ENCODE data around the gene NPC2.
A peak's percentile ranks its signal among the peaks of the same experiment; 100 is the strongest.
"Not testable (repeated sequence)": the region's sequence is repeated elsewhere in the genome, so short reads cannot be mapped to it uniquely, and the experiment has no call there.

NPC2 gene

GRCh38 chr14:74492776-74493342 is at the start of gene NPC2:
NPC2 (minus strand) TSS chr14:74493305; CDS start chr14:74493274, 31 bp downstream.
- Mint-ChIP-seq H3K36me3 (peaks cover 0 to 3% of the 10 kb centered on the region in 2 donors), H3K27ac (peak within 1 kb of the TSS; percentile 96), H3K27me3 (no peaks in the 10 kb centered on the region), H3K9me3 (no peaks in the 10 kb centered on the region), H3K4me1 (peaks cover 17 to 29% of the 10 kb centered on the region in 2 donors), H3K4me3 (no peak within 1 kb of the TSS)
- DNase-seq, result no peak
- ATAC-seq (replicated peaks), result peak; percentile 0

GRCh38 chr14:74542056-74542685 is 49.1 kb upstream of the NPC2 start:
- Mint-ChIP-seq H3K27me3 (peaks cover 7 to 16% of the 10 kb centered on the region in 2 donors), H3K27ac (no peak overlapping the region), H3K4me3 (no peak overlapping the region), H3K9me3 (no peaks in the 10 kb centered on the region), H3K36me3 (no peaks in the 10 kb centered on the region), H3K4me1 (no peaks in the 10 kb centered on the region)
- ATAC-seq (replicated peaks) (no peak), DNase-seq (no peak)

DNA sequence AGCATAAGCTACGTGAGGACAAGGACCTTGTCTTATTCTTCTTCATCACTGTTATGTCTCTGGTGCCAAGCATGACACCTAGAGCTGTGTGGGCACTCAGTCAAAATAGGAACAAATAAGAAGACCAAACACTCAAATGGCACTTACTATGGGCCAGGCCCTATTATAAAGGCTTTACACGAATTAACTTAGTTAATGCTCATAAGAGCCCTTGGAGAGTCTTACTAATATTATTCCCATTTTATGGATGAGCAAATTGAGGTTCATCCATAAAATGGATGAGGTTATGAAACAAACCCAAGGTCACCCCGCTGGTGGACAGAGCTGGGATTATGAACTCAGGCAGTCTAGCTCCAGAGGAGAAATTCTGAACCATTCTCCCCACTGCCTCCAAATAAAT is 48.1 kb upstream of the NPC2 start:
- H3K4me3 Mint-ChIP-seq, result no peak overlapping the region
- H3K36me3 Mint-ChIP-seq, result no peaks in the 10 kb centered on the region
- H3K27ac Mint-ChIP-seq, result no peak overlapping the region
- peaks cover 7 to 16% of the 10 kb centered on the region in 2 donors for H3K27me3 Mint-ChIP-seq
- no peaks in the 10 kb centered on the region for H3K9me3 Mint-ChIP-seq
- ATAC-seq (replicated peaks), result no peak
- H3K4me1 Mint-ChIP-seq, result no peaks in the 10 kb centered on the region
- DNase-seq, result no peak

DNA sequence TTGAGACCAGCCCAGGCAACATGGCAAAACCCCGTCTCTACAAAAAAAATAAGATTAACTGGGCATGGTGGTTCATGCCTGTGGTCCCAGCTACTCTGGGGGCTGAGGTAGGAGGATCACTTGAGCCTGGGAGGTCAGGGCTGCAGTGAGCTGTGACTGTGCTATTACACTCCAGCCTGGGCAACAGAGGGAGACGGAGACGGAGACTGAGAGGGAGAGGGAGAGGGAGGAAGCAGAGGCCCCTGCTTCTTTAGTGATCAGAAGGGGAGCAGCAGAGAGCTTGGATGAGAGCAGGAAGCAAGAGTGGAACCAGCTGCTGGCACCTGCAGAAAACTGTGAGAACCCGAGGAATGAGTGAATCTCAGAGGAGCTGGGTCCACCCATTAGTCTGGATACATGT is 46.4 kb upstream of the NPC2 start:
- Mint-ChIP-seq H3K27me3 (peaks cover 7 to 8% of the 10 kb centered on the region in 2 donors), H3K9me3 (no peaks in the 10 kb centered on the region), H3K4me1 (no peaks in the 10 kb centered on the region), H3K4me3 (no peak overlapping the region), H3K36me3 (no peaks in the 10 kb centered on the region), H3K27ac (no peak overlapping the region)
- DNase-seq, result no peak
- ATAC-seq (replicated peaks), result no peak

GRCh38 chr14:74538411-74539391 is 45.6 kb upstream of the NPC2 start:
- no peaks in the 10 kb centered on the region for H3K36me3 Mint-ChIP-seq
- DNase-seq, result no peak
- no peak overlapping the region for H3K27ac Mint-ChIP-seq
- ATAC-seq (replicated peaks), result no peak
- H3K27me3 Mint-ChIP-seq, result peaks cover 3% of the 10 kb centered on the region in 2 donors
- H3K4me3 Mint-ChIP-seq, result no peak overlapping the region
- H3K4me1 Mint-ChIP-seq, result peaks cover under 1% of the 10 kb centered on the region in 2 donors
- no peaks in the 10 kb centered on the region for H3K9me3 Mint-ChIP-seq

- not testable (repeated sequence) for H3K27ac Mint-ChIP-seq; DNase-seq; H3K4me3 Mint-ChIP-seq; ATAC-seq (replicated peaks); H3K36me3 Mint-ChIP-seq; H3K9me3 Mint-ChIP-seq; H3K27me3 Mint-ChIP-seq; H3K4me1 Mint-ChIP-seq
These were observed 43.2 kb upstream of the NPC2 start for GRCh38 chr14:74536336-74536735.

GRCh38 chr14:74535756-74536325 is 42.7 kb upstream of the NPC2 start:
- H3K4me1 Mint-ChIP-seq, result peaks cover 5 to 8% of the 10 kb centered on the region in 2 donors
- H3K27me3 Mint-ChIP-seq, result no peaks in the 10 kb centered on the region
- H3K4me3 Mint-ChIP-seq, result no peak overlapping the region

DNA sequence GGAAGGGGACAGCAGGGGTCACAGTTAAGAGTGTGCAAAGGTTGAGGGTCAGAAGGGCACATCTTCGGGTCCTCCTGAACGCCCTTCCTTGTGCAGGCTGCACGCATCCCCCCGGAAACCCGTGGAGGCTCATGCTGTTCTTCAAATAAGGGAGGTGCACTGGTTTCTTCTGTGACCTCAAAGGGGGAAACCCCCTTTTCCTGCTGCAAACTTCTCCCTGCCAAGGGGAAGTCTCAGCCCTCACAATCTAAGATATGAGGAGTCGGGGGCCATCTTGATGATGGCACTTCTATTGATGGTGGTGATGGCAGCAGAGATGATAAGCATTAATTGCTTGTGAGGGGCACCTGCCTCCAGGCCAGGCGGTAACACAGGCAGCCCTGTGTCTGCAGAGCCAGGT is 40.5 kb upstream of the NPC2 start:
- DNase-seq, result no peak
- Mint-ChIP-seq H3K9me3 (no peaks in the 10 kb centered on the region), H3K27ac (no peak overlapping the region), H3K27me3 (no peaks in the 10 kb centered on the region), H3K36me3 (no peaks in the 10 kb centered on the region), H3K4me3 (no peak overlapping the region), H3K4me1 (peaks cover 5 to 8% of the 10 kb centered on the region in 2 donors)
- no peak for ATAC-seq (replicated peaks)

More at GRCh38 chr14:74535756-74536325, 42.7 kb upstream of the NPC2 start:
- no peaks in the 10 kb centered on the region for H3K9me3 Mint-ChIP-seq
- H3K36me3 Mint-ChIP-seq, result no peaks in the 10 kb centered on the region
- no peak for ATAC-seq (replicated peaks)
- DNase-seq, result no peak
- H3K27ac Mint-ChIP-seq, result no peak overlapping the region

- H3K4me3 Mint-ChIP-seq, result no peak overlapping the region
- no peak overlapping the region for H3K27ac Mint-ChIP-seq
- H3K9me3 Mint-ChIP-seq, result no peaks in the 10 kb centered on the region
- no peaks in the 10 kb centered on the region for H3K36me3 Mint-ChIP-seq
- no peaks in the 10 kb centered on the region for H3K27me3 Mint-ChIP-seq
- H3K4me1 Mint-ChIP-seq, result peaks cover 5 to 8% of the 10 kb centered on the region in 2 donors
- ATAC-seq (replicated peaks) (no peak), DNase-seq (no peak)
These were observed 39.1 kb upstream of the NPC2 start for GRCh38 chr14:74532246-74532645.

DNA sequence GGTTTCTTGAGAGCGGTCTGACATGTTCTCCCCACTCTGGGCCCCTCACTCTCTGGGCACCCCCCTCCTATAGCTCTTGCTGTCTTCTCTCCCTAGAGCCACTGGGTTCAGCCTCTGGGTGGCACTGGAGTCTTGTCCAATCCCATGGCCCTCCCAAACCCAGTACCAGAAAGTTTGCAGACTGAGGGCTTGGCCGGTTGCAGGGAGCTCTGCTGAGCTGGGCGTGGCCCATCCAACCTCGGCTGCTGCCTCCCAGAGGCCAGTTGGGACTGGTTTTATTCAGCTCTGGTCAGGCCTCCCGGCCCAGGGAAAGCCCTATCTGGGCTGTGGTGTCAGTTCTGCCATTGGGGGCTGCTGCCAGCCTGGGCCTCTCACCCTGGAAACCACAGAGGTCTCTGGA is 38.4 kb upstream of the NPC2 start:
- peaks cover 5 to 8% of the 10 kb centered on the region in 2 donors for H3K4me1 Mint-ChIP-seq
- DNase-seq, result no peak
- ATAC-seq (replicated peaks), result no peak
- H3K27ac Mint-ChIP-seq, result no peak overlapping the region
- no peaks in the 10 kb centered on the region for H3K9me3 Mint-ChIP-seq
- H3K27me3 Mint-ChIP-seq, result no peaks in the 10 kb centered on the region
- H3K4me3 Mint-ChIP-seq, result no peak overlapping the region
- no peaks in the 10 kb centered on the region for H3K36me3 Mint-ChIP-seq

GRCh38 chr14:74531006-74531405 is 37.9 kb upstream of the NPC2 start:
- ATAC-seq (replicated peaks) (no peak), DNase-seq (no peak)
- Mint-ChIP-seq H3K4me1 (peaks cover 7 to 10% of the 10 kb centered on the region in 2 donors), H3K9me3 (no peaks in the 10 kb centered on the region), H3K27ac (no peak overlapping the region), H3K4me3 (no peak overlapping the region), H3K27me3 (no peaks in the 10 kb centered on the region), H3K36me3 (no peaks in the 10 kb centered on the region)

GRCh38 chr14:74528886-74529285 is 35.8 kb upstream of the NPC2 start:
- no peak overlapping the region for H3K27ac Mint-ChIP-seq
- no peaks in the 10 kb centered on the region for H3K9me3 Mint-ChIP-seq
- H3K4me3 Mint-ChIP-seq, result no peak overlapping the region
- no peak for DNase-seq
- no peaks in the 10 kb centered on the region for H3K36me3 Mint-ChIP-seq
- H3K4me1 Mint-ChIP-seq, result peaks cover 17 to 21% of the 10 kb centered on the region in 2 donors
- no peaks in the 10 kb centered on the region for H3K27me3 Mint-ChIP-seq
- ATAC-seq (replicated peaks), result no peak

GRCh38 chr14:74528406-74528805 is 35.3 kb upstream of the NPC2 start:
- no peak overlapping the region for H3K4me3 Mint-ChIP-seq
- H3K4me1 Mint-ChIP-seq, result peaks cover 14 to 18% of the 10 kb centered on the region in 2 donors
- no peaks in the 10 kb centered on the region for H3K9me3 Mint-ChIP-seq
- DNase-seq, result no peak
- no peak overlapping the region for H3K27ac Mint-ChIP-seq
- no peaks in the 10 kb centered on the region for H3K36me3 Mint-ChIP-seq
- no peaks in the 10 kb centered on the region for H3K27me3 Mint-ChIP-seq
- no peak for ATAC-seq (replicated peaks)

DNA sequence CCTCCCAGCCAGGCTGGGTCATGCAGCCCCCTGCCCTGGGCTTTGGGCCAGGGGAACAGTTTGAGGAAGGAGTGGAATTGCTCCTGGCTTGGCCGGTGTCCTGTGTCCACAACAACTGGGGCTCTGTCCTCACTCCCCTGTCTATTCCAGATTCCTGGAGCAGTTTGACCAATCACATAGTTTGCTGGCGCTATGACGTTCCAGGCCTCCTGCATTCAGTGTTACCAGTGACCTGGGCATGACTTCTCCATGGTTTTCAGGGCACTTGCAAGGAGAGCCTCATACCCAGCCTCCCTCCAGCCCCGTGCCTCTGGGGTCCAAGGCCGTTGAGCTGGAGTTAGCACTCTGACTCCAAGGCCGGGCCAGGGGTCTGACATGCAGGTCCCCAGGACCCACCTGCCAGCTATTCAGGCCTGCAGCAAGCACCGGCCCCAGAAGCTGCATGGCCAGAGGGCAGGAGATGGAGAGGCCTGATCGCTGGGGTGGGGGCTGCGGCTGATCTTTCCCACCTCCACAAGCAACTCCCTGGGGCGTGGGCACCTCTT is 34.7 kb upstream of the NPC2 start:
- Mint-ChIP-seq H3K27ac (no peak overlapping the region), H3K36me3 (no peaks in the 10 kb centered on the region), H3K4me3 (no peak overlapping the region), H3K9me3 (no peaks in the 10 kb centered on the region), H3K27me3 (no peaks in the 10 kb centered on the region), H3K4me1 (peaks cover 11 to 13% of the 10 kb centered on the region in 2 donors)
- DNase-seq (no peak), ATAC-seq (replicated peaks) (no peak)

All from stimulated activated naive B cell treated with anti-CD40 and anti-IgM and Interleukin-4, amounts not matched to agents 10 μg/mL and 1 μg/mL and 100 μg/mL, for 72 hours (primary cell).